Mesothelial cell of epicardium (in vitro differentiated cells): ENCODE results near the gene ARMC2. TPM values are rescaled to one million over a fixed set of nuclear protein-coding genes. Genes with fewer than 3 reads are reported as not detected.

ENCODE experiments used
- DNase-seq, 2 experiments: peaks; one replicate each; pipeline ENCODE4 v3.0.0; 2021; ENCODE audit warnings: low spot score in 2 of 2; ENCODE audit not compliant: unreplicated experiment in 2 of 2
- H3K27ac Mint-ChIP-seq: 2 replicates; pipeline ENCODE4 v1.8.0; 2021; ENCODE audit warnings: mixed read lengths
- H3K27me3 Mint-ChIP-seq: 2 replicates; pipeline ENCODE4 v1.8.0; 2021; ENCODE audit warnings: low read depth, mixed read lengths
- H3K36me3 Mint-ChIP-seq: 2 replicates; pipeline ENCODE4 v1.8.0; 2021; ENCODE audit warnings: mixed read lengths
- H3K4me1 Mint-ChIP-seq: 2 replicates; pipeline ENCODE4 v1.8.0; 2021; ENCODE audit warnings: mixed read lengths
- H3K4me3 Mint-ChIP-seq: 2 replicates; pipeline ENCODE4 v1.8.0; 2021; ENCODE audit warnings: mild to moderate bottlenecking, moderate library complexity, mixed read lengths
- H3K9me3 Mint-ChIP-seq: 2 replicates; pipeline ENCODE4 v1.8.0; 2021; ENCODE audit warnings: mixed read lengths
- CTCF ChIP-seq: fragments of 200-600 bp; sonication (generic); IDR thresholded peaks from one replicate; pipeline ENCODE4 v1.5.0; 2021; ENCODE audit warnings: antibody characterized with exemption; ENCODE audit not compliant: unreplicated experiment
- total RNA-seq: library from RNA; stranded (reverse); gene quantifications from 3 replicates; pipeline ENCODE4 v1.2.1, GENCODE V29; 2021

ARMC2 gene
- total RNA-seq, 1 donor from 2014 or later, result 16.5 TPM

GRCh38 chr6:108999428-108999827 is 151.2 kb downstream of the ARMC2 start:
- Mint-ChIP-seq H3K4me1 (peaks cover 53% of the 10 kb centered on the region), H3K27me3 (no peaks in the 10 kb centered on the region), H3K36me3 (peaks cover 6% of the 10 kb centered on the region), H3K27ac (no peak overlapping the region), H3K9me3 (no peaks in the 10 kb centered on the region), H3K4me3 (no peak overlapping the region)
- DNase-seq, result no peak
- no peak for TF ChIP-seq CTCF

DNA sequence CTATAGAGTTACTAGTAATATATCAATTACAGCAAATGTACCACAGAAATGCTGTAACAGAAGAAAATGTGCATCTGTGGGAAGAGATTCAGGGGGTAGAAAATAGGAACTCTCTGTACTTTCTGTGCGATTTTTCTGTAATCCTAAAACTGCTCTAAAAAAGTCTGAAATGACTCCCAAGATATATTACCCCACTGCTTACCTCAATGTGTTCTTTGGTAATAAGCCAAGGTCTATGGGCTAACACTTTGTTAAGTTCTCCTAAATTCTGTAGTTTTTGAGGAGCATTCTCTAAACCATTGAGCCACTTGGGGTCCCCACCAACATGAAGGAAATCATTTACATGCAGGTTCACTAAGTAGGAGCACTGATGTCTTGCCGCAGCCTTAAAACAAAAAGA is 152.1 kb downstream of the ARMC2 start:
- Mint-ChIP-seq H3K27ac (no peak overlapping the region), H3K36me3 (peaks cover 6% of the 10 kb centered on the region), H3K4me3 (no peak overlapping the region), H3K9me3 (no peaks in the 10 kb centered on the region), H3K27me3 (no peaks in the 10 kb centered on the region), H3K4me1 (peaks cover 55% of the 10 kb centered on the region)
- no peak for DNase-seq
- TF ChIP-seq CTCF, result no peak

DNA sequence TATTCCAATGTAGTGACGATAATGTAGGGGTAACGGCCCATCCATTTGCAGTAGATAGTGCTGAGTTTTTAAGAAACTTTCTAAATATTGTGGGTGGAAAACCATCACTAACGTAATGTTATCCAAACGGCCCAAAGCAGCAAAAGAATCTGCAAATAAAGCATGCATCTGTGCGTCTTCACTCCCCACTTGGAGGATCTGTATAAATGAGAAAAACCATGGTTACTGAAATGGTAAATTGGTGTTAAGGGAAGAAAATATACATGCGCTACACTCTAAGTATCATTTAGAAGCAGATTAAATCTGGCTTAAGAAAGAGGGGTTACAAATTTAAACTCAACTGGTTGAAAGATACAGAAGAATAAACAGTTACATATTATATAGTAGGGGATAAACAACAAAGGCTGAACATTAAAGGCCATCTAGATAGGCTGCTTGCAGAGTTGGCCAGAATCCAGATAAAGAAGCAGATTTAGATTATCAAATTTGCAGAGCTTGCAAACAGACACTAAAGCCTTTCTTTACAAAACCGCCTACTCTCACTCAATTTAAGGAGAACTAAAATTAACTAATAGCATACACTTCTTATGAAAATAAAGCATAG is 153.2 kb downstream of the ARMC2 start:
- no peak for TF ChIP-seq CTCF
- DNase-seq, result no peak
- H3K36me3 Mint-ChIP-seq, result peaks cover 6% of the 10 kb centered on the region
- peaks cover 45% of the 10 kb centered on the region for H3K4me1 Mint-ChIP-seq
- no peaks in the 10 kb centered on the region for H3K27me3 Mint-ChIP-seq
- H3K4me3 Mint-ChIP-seq, result no peak overlapping the region
- no peaks in the 10 kb centered on the region for H3K9me3 Mint-ChIP-seq
- peak overlapping the region; percentile 26 for H3K27ac Mint-ChIP-seq

DNA sequence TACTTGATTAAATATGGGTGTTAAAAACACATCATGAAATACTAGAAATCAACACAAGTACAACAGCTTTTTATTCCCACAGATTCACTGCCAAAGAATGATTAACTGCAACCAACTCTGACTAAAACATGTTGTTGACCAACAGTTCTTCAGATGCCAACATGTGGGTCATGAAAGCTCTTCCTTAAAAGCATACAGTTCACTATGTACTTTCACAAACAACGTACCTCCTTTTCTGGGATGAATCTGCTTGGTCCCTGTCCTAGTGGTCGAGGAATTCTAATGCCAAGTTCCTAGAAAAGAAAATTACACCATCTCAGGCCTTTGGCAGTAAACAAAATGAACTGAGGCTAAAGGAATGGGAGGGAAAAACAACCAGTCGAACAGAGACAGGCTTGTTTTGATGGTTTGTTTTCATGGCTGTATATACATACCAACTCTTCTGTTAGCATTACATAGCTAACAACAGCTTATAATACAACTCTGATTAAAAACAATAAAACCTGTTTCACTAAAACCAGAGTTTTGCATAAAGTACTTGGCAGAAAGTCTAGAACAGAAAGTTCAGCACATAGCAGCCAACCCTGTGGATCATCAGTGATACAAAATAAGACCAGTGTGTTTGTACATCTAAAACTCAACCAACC is 154.0 kb downstream of the ARMC2 start:
- Mint-ChIP-seq H3K27me3 (no peaks in the 10 kb centered on the region), H3K4me3 (no peak overlapping the region), H3K4me1 (peaks cover 50% of the 10 kb centered on the region), H3K36me3 (peaks cover 6% of the 10 kb centered on the region), H3K27ac (peak overlapping the region; percentile 26), H3K9me3 (no peaks in the 10 kb centered on the region)
- no peak for DNase-seq
- no peak for TF ChIP-seq CTCF

DNA sequence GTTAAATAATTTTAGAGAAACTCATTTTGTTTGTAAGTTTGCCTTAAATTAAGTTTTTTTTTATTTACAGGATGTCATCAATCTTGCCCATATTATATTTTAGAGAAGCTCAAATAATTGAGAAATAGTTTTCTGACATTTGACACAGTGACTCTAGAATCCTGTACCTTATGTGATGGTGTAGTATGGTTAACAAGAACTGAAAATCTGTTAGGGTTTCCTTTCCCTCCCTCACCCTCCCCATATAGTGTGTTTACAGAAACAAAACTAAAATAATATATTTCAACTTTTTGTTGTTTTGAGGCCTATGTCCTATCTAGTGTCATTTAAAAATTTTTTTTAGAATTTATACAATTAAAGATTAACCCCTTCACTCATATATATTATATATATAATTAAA is 154.7 kb downstream of the ARMC2 start:
- no peaks in the 10 kb centered on the region for H3K27me3 Mint-ChIP-seq
- H3K4me3 Mint-ChIP-seq, result no peak overlapping the region
- no peak for DNase-seq
- peaks cover 49% of the 10 kb centered on the region for H3K4me1 Mint-ChIP-seq
- no peak overlapping the region for H3K27ac Mint-ChIP-seq
- H3K36me3 Mint-ChIP-seq, result peaks cover 2% of the 10 kb centered on the region
- H3K9me3 Mint-ChIP-seq, result no peaks in the 10 kb centered on the region
- no peak for TF ChIP-seq CTCF

DNA sequence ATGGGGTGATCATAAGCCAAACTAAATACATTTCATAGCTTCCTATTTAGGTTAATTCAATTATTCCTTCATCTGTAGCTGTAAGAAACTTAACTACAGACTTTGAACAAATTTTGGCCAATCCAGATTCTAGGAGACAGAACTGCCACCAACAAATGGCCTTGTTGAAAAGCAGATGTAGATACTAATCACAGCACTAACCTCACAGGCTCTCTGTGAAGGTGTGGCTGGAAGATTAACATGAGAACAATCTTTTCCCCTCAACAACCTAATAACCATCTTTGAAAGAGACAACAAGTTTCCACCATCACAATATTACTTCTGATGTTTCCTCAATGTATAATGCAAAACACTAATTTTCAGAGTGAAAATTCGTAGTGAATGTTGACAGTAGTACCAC is 158.6 kb downstream of the ARMC2 start:
- Mint-ChIP-seq H3K27ac (no peak overlapping the region), H3K4me3 (peak overlapping the region; percentile 5), H3K4me1 (peaks cover 47% of the 10 kb centered on the region), H3K27me3 (no peaks in the 10 kb centered on the region), H3K36me3 (no peaks in the 10 kb centered on the region), H3K9me3 (no peaks in the 10 kb centered on the region)
- TF ChIP-seq CTCF, result no peak
- DNase-seq, result no peak
